HG03103 (cell line): ENCODE measurements around the gene SKIC2.
A peak's percentile ranks its signal among the peaks of the same experiment; 100 is the strongest.

Source experiments
- ATAC-seq: cut with Tn5 transposase; IDR thresholded peaks from one replicate; pipeline ENCODE4 v1.9.1; 2021; ENCODE audit warnings: low read depth; ENCODE audit not compliant: unreplicated experiment

The SKIC2 gene

DNA sequence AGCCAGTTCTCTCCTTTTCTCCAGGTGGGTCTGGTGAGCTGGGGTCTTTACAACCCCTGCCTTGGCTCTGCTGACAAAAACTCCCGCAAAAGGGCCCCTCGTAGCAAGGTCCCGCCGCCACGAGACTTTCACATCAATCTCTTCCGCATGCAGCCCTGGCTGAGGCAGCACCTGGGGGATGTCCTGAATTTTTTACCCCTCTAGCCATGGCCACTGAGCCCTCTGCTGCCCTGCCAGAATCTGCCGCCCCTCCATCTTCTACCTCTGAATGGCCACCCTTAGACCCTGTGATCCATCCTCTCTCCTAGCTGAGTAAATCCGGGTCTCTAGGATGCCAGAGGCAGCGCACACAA is 13.8 kb upstream of the SKIC2 start:
- no peak for ATAC-seq

DNA sequence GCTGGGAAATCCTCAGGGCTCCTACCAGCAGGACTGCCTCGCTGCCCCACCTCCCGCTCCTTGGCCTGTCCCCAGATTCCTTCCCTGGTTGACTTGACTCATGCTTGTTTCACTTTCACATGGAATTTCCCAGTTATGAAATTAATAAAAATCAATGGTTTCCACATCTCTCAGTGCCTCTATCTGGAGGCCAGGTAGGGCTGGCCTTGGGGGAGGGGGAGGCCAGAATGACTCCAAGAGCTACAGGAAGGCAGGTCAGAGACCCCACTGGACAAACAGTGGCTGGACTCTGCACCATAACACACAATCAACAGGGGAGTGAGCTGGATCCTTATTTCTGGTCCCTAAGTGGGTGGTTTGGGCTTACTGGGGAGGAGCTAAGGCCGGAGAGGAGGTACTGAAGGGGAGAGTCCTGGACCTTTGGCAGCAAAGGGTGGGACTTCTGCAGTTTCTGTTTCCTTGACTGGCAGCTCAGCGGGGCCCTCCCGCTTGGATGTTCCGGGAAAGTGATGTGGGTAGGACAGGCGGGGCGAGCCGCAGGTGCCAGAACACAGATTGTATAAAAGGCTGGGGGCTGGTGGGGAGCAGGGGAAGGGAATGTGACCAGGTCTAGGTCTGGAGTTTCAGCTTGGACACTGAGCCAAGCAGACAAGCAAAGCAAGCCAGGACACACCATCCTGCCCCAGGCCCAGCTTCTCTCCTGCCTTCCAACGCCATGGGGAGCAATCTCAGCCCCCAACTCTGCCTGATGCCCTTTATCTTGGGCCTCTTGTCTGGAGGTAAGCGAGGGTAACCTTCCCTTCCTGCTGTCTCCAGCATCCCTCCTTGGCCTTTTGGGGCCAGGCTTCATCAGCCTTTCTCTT is 13.2 kb upstream of the SKIC2 start, which contains the start of gene CFB:
Gene CFB, plus strand, starts transcription at position 589 of the 863 bp plus-strand sequence. Its CDS starts 127 bp downstream, at position 716.
- ATAC-seq: no peak

DNA sequence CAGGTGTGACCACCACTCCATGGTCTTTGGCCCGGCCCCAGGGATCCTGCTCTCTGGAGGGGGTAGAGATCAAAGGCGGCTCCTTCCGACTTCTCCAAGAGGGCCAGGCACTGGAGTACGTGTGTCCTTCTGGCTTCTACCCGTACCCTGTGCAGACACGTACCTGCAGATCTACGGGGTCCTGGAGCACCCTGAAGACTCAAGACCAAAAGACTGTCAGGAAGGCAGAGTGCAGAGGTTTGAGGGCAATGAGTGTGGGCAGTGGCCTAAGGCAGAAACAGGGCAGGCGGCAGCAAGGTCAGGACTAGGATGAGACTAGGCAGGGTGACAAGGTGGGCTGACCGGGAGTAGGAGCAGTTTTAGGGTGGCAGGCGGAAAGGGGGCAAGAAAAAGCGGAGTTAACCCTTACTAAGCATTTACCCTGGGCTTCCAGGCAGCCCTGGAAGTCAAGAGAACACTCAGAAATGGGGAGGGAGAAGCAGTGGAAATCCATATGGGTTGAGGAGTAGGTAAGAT is 12.5 kb upstream of the SKIC2 start:
- no peak for ATAC-seq

DNA sequence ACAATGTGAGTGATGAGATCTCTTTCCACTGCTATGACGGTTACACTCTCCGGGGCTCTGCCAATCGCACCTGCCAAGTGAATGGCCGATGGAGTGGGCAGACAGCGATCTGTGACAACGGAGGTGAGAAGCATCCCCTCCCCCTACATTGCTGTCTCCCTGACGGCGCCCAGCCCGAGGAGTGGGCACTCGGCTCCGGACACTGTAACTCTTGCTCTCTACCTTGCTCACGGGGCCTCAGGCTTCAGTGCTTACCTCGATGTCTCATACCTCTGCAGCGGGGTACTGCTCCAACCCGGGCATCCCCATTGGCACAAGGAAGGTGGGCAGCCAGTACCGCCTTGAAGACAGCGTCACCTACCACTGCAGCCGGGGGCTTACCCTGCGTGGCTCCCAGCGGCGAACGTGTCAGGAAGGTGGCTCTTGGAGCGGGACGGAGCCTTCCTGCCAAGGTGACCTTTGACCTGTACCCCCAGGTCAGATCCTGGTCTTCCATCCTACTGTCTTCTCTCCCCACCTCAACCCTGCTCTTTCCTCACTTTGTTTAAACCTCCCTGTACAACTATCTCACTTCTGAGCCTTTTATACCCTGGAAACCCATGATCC is 11.8 kb upstream of the SKIC2 start:
- ATAC-seq: no peak

DNA sequence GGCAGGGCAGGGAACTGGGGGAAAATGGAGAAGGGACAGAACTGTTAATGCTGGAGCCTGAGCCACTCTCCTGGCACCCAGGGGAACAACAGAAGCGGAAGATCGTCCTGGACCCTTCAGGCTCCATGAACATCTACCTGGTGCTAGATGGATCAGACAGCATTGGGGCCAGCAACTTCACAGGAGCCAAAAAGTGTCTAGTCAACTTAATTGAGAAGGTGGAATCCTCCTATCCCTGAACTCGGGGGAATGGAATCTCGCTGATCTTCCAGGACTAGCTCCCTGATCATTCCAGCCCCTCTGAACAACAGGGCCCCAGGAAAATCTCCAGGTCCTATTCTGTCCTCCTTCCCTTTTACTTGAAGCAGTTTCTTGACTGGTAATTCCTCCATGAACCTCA is 11.1 kb upstream of the SKIC2 start:
- no peak for ATAC-seq

DNA sequence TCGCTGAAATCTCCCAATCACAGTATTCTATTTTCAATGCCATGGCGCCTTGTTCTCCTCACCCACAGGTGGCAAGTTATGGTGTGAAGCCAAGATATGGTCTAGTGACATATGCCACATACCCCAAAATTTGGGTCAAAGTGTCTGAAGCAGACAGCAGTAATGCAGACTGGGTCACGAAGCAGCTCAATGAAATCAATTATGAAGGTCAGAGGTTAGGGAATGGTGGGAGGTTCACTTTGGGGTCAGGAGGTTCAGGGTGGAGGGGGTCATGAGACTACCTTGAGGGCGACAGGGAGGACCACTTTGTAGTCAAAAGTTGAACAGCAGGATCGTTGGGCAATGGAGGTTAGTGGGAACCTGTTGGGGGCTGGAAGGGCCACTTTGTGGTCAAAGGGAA is 10.7 kb upstream of the SKIC2 start:
- ATAC-seq: no peak

- no peak for ATAC-seq
Measured at GRCh38 chr6:31948753-31949413, 10.1 kb upstream of the SKIC2 start.

DNA sequence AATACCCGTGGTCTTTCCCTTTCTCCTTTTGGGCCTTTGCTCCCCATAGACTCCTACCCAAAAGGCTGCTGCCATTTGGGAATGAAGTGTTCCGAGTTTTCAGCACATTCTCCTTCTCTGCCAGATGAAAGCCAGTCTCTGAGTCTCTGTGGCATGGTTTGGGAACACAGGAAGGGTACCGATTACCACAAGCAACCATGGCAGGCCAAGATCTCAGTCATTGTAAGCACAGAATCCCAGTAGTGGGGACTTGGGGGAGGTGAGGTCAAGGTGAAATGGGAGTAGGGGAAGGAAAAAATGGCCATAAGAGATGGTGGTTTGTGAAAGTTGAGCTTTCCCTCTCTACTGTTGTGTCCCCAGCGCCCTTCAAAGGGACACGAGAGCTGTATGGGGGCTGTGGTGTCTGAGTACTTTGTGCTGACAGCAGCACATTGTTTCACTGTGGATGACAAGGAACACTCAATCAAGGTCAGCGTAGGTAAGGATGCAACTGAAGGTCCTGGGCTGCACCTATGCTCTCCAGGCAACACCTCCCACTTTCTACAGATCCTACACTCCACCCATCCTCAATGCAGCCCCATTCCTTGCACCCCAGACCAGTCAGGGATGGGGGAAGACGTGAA is 8.9 kb upstream of the SKIC2 start:
- ATAC-seq: no peak

DNA sequence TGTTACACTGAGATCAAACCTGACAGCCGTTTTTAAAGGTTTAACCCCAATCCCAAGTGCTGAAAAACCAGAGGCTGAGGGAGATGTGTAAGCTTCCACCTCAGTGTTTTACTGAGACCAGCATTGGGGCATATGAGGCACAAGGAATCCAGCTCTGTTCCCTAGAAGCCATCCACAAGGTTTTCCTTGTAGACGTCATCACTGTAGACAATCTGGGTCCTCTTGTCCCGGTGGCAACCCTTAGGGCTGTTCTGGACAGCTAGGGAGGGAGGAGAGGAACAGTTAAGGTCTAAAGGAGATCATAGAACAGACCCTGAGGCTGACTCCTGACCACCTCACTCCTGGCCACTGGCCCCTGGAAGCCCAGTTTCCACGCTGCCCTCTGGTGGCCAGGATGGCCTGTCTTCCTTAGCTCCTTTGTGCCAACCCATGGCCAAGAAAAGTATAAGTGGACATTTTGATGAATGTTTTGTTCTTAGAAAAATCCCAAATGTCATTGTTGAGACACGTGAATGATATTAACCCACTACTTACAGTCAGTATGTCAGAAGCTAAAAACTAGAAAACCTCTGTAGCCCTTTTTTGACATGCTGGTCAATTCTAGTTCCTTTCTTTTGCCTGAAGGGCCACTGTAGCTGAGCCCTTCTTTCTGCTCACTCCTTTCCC is 6.7 kb upstream of the SKIC2 start:
- no peak for ATAC-seq

- ATAC-seq: no peak
Measured at GRCh38 chr6:31952890-31953289, 6.1 kb upstream of the SKIC2 start.

DNA sequence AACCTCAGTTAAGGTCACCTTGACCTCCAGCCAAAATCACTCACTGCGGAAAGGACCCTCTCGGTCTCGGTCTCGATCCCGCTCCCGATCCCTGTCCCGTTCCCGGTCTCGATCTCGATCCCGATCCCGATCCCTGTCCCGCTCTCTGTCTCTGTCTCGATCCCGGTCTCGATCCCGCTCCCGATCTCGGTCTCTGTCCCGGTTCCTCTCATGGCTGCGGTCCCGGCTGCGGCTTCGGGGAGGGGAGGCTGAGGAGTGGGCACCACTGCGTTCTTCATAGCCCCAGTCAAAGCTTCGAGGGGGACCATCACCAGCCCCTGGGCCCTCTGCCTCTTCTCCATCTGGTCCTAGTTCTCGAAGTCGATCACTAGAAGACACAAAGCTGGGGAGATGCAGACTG is 4.5 kb upstream of the SKIC2 start:
- no peak for ATAC-seq

- no peak for ATAC-seq
Measured at GRCh38 chr6:31956796-31957195, 2.2 kb upstream of the SKIC2 start.

- peak; percentile 5 for ATAC-seq
Measured at GRCh38 chr6:31958412-31958740, 599 bp upstream of the SKIC2 start.

GRCh38 chr6:31961616-31962015 is 2.6 kb downstream of the SKIC2 start:
- no peak for ATAC-seq

DNA sequence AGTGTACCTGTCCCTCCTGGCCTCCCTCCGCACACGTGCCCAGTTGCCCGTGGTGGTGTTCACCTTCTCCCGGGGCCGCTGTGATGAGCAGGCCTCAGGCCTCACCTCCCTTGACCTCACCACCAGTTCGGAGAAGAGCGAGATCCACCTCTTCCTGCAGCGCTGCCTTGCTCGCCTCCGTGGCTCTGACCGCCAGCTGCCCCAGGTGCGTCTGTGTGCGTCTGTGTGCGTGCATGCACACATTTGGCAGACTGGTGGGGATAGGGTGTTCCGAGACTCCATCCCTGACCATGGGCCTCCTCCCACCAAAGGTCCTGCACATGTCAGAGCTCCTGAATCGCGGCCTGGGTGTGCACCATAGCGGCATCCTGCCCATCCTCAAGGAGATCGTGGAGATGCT is 4.9 kb downstream of the SKIC2 start:
- ATAC-seq: no peak

DNA sequence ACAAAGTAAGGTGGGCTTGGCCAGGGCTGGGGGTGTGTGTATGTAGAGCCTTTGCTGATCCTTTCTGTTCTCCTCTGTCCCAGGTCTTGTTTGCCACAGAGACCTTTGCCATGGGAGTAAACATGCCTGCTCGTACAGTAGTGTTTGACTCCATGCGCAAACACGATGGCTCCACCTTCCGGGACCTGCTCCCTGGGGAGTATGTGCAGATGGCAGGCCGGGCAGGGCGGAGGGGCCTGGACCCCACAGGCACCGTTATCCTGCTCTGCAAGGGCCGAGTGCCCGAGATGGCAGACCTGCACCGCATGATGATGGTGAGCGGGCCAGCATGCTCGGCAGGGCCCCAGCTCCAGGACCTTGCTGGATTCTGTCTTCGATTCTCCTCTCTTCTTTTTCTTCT is 6.7 kb downstream of the SKIC2 start:
- no peak for ATAC-seq

GRCh38 chr6:31966506-31966905 is 7.5 kb downstream of the SKIC2 start:
- no peak for ATAC-seq

DNA sequence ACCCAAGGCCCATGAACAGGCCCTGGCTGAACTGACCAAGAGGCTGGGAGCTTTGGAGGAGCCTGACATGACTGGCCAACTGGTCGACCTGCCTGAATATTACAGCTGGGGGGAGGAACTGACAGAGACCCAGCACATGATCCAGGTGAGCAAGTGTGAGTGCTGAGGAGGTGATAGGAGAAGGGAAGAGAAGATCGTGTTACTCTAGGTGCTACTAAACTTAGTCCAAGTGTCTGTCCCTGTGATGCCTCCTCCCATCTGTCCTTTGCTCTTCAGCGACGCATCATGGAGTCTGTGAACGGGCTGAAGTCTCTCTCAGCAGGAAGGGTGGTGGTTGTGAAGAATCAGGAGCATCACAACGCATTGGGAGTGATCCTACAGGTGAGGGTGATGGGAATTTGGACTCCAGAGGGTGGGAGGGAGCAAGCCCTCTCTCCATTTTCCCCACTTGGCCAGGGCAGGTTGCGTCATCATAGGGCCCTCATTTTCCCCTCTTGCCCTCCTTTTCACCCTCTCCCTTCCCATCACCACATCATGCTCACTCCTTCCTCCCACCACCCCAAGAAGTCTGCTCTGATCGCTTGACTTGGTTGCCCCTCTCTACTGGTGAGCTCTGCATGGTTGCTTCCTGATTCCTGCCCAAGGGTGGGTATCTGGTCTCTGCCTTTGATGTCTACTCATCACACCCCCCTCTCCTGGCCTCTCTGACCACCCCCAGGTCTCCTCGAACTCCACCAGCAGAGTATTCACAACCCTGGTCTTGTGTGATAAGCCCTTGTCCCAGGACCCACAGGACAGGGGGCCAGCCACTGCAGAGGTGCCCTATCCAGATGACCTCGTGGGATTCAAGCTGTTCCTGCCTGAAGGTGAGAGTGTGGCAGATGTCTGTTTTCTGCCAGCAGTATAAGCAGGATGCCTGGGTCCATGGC is 8.3 kb downstream of the SKIC2 start:
- no peak for ATAC-seq

GRCh38 chr6:31967926-31968320 is 8.9 kb downstream of the SKIC2 start:
- ATAC-seq: no peak

GRCh38 chr6:31968326-31968725 is 9.4 kb downstream of the SKIC2 start:
- ATAC-seq: no peak
